ENCODE results near the gene ARL13B. TPM values are rescaled to one million over a fixed set of nuclear protein-coding genes. Genes with fewer than 3 reads are reported as not detected.
"Not testable (repeated sequence)": the region's sequence is repeated elsewhere in the genome, so short reads cannot be mapped to it uniquely, and the experiment has no call there.

The ARL13B gene
- total RNA-seq, 2 experiments from 2014 or later: 8.3 to 10.2 TPM

GRCh38 chr3:94008253-94008652 lies 28.3 kb downstream of the ARL13B start:
- no peak overlapping the region for H3K27ac Mint-ChIP-seq
- POLR2A ChIA-PET: no interaction called here
- ATAC-seq (ENCODE audit: low read depth) (no peak), DNase-seq (no peak)
- no peaks in the 10 kb centered on the region for H3K9me3 Mint-ChIP-seq
- peaks cover 9% of the 10 kb centered on the region for H3K36me3 Mint-ChIP-seq
- H3K27me3 Mint-ChIP-seq: no peaks in the 10 kb centered on the region
- H3K4me1 Mint-ChIP-seq: peaks cover 12% of the 10 kb centered on the region
- H3K4me3 Mint-ChIP-seq: no peak overlapping the region

- H3K36me3 Mint-ChIP-seq: peaks cover 11% of the 10 kb centered on the region
- H3K4me3 Mint-ChIP-seq: no peak overlapping the region
- ATAC-seq (ENCODE audit: low read depth) (no peak), DNase-seq (no peak)
- no peak overlapping the region for H3K27ac Mint-ChIP-seq
- no peaks in the 10 kb centered on the region for H3K27me3 Mint-ChIP-seq
- no peaks in the 10 kb centered on the region for H3K9me3 Mint-ChIP-seq
- POLR2A ChIA-PET: no interaction called here
- peaks cover 10% of the 10 kb centered on the region for H3K4me1 Mint-ChIP-seq
Observed at GRCh38 chr3:94009608-94010007, 29.7 kb downstream of the ARL13B start.

- H3K36me3 Mint-ChIP-seq: peaks cover 16% of the 10 kb centered on the region
- no peaks in the 10 kb centered on the region for H3K9me3 Mint-ChIP-seq
- POLR2A ChIA-PET: no interaction called here
- peaks cover 10% of the 10 kb centered on the region for H3K4me1 Mint-ChIP-seq
- H3K27ac Mint-ChIP-seq: peak overlapping the region; percentile 12
- no peaks in the 10 kb centered on the region for H3K27me3 Mint-ChIP-seq
- H3K4me3 Mint-ChIP-seq: peak overlapping the region; percentile 52
- ATAC-seq (ENCODE audit: low read depth): peak; percentile 52
- no peak for DNase-seq
Observed at GRCh38 chr3:94011233-94011711, 31.3 kb downstream of the ARL13B start.

GRCh38 chr3:94012185-94012584 lies 32.2 kb downstream of the ARL13B start:
- Mint-ChIP-seq H3K4me1 (peaks cover 10% of the 10 kb centered on the region), H3K27ac (no peak overlapping the region), H3K27me3 (no peaks in the 10 kb centered on the region), H3K36me3 (peaks cover 14% of the 10 kb centered on the region), H3K4me3 (no peak overlapping the region), H3K9me3 (no peaks in the 10 kb centered on the region)
- ATAC-seq (ENCODE audit: low read depth): no peak
- POLR2A ChIA-PET: no interaction called here
- DNase-seq: no peak

- H3K36me3 Mint-ChIP-seq: peaks cover 14% of the 10 kb centered on the region
- no peak for ATAC-seq (ENCODE audit: low read depth)
- H3K9me3 Mint-ChIP-seq: no peaks in the 10 kb centered on the region
- no peak for DNase-seq
- no peaks in the 10 kb centered on the region for H3K27me3 Mint-ChIP-seq
- H3K27ac Mint-ChIP-seq: no peak overlapping the region
- POLR2A ChIA-PET: no interaction called here
- H3K4me1 Mint-ChIP-seq: peaks cover 10% of the 10 kb centered on the region
- no peak overlapping the region for H3K4me3 Mint-ChIP-seq
Observed at GRCh38 chr3:94015025-94015424, 35.1 kb downstream of the ARL13B start.

- POLR2A ChIA-PET: no interaction called here
- Mint-ChIP-seq H3K9me3 (no peaks in the 10 kb centered on the region), H3K4me1 (peaks cover 2% of the 10 kb centered on the region), H3K27me3 (no peaks in the 10 kb centered on the region), H3K27ac (no peak overlapping the region), H3K36me3 (peaks cover 8% of the 10 kb centered on the region), H3K4me3 (no peak overlapping the region)
- DNase-seq: no peak
- no peak for ATAC-seq (ENCODE audit: low read depth)
Observed at GRCh38 chr3:94019659-94020058, 39.7 kb downstream of the ARL13B start.

- Mint-ChIP-seq H3K36me3 (peaks cover 3% of the 10 kb centered on the region), H3K9me3 (no peaks in the 10 kb centered on the region), H3K27ac (no peak overlapping the region), H3K27me3 (no peaks in the 10 kb centered on the region), H3K4me1 (peaks cover 2% of the 10 kb centered on the region), H3K4me3 (no peak overlapping the region)
- no peak for DNase-seq
- POLR2A ChIA-PET: no interaction called here
- ATAC-seq (ENCODE audit: low read depth): no peak
Observed at GRCh38 chr3:94020293-94020692, 40.3 kb downstream of the ARL13B start.

- H3K27ac Mint-ChIP-seq: no peak overlapping the region
- H3K27me3 Mint-ChIP-seq: no peaks in the 10 kb centered on the region
- POLR2A ChIA-PET: no interaction called here
- ATAC-seq (ENCODE audit: low read depth): no peak
- H3K4me1 Mint-ChIP-seq: peaks cover 2% of the 10 kb centered on the region
- DNase-seq: no peak
- no peaks in the 10 kb centered on the region for H3K9me3 Mint-ChIP-seq
- no peaks in the 10 kb centered on the region for H3K36me3 Mint-ChIP-seq
- H3K4me3 Mint-ChIP-seq: no peak overlapping the region
Observed at GRCh38 chr3:94024385-94024784, 44.4 kb downstream of the ARL13B start.

- Mint-ChIP-seq H3K4me3 (no peak overlapping the region), H3K4me1 (peaks cover 2% of the 10 kb centered on the region), H3K36me3 (no peaks in the 10 kb centered on the region), H3K9me3 (no peaks in the 10 kb centered on the region), H3K27ac (no peak overlapping the region), H3K27me3 (no peaks in the 10 kb centered on the region)
- ATAC-seq (ENCODE audit: low read depth) (no peak), DNase-seq (no peak)
- POLR2A ChIA-PET: no interaction called here
Observed at GRCh38 chr3:94026623-94027022, 46.7 kb downstream of the ARL13B start.

GRCh38 chr3:94028093-94028837 lies 48.3 kb downstream of the ARL13B start, which contains the start of gene STX19:
Gene STX19, minus strand, starts transcription at chr3:94028597. Its CDS starts 13,328 bp downstream, at chr3:94015269.
- DNase-seq: no peak
- Mint-ChIP-seq H3K4me1 (peaks cover 2% of the 10 kb centered on the region), H3K9me3 (no peaks in the 10 kb centered on the region), H3K27ac (no peak within 1 kb of the TSS), H3K27me3 (no peaks in the 10 kb centered on the region), H3K4me3 (no peak within 1 kb of the TSS), H3K36me3 (no peaks in the 10 kb centered on the region)
- POLR2A ChIA-PET: no interaction called here
- no peak for ATAC-seq (ENCODE audit: low read depth)

GRCh38 chr3:94036909-94037507 lies 57.1 kb downstream of the ARL13B start:
- POLR2A ChIA-PET: no interaction called here
- Mint-ChIP-seq H3K27ac (no peak overlapping the region), H3K27me3 (no peaks in the 10 kb centered on the region), H3K36me3 (no peaks in the 10 kb centered on the region), H3K4me3 (no peak overlapping the region), H3K9me3 (no peaks in the 10 kb centered on the region), H3K4me1 (no peaks in the 10 kb centered on the region)
- DNase-seq (no peak), ATAC-seq (ENCODE audit: low read depth) (no peak)

- peaks cover 12% of the 10 kb centered on the region for H3K36me3 Mint-ChIP-seq
- no peak overlapping the region for H3K27ac Mint-ChIP-seq
- H3K27me3 Mint-ChIP-seq: no peaks in the 10 kb centered on the region
- POLR2A ChIA-PET: no interaction called here
- no peak for DNase-seq
- no peak for ATAC-seq (ENCODE audit: low read depth)
- peaks cover 2% of the 10 kb centered on the region for H3K9me3 Mint-ChIP-seq
- no peak overlapping the region for H3K4me3 Mint-ChIP-seq
- H3K4me1 Mint-ChIP-seq: no peaks in the 10 kb centered on the region
Observed at GRCh38 chr3:94043285-94043684, 63.3 kb downstream of the ARL13B start.

GRCh38 chr3:94044100-94044936 lies 64.4 kb downstream of the ARL13B start:
- POLR2A ChIA-PET; ATAC-seq (ENCODE audit: low read depth); H3K4me3 Mint-ChIP-seq; H3K4me1 Mint-ChIP-seq; DNase-seq; H3K9me3 Mint-ChIP-seq; H3K27me3 Mint-ChIP-seq; H3K27ac Mint-ChIP-seq: not testable (repeated sequence)
- peaks cover 12% of the 10 kb centered on the region for H3K36me3 Mint-ChIP-seq
